Endothelial cell of hepatic sinusoid (primary cell): ENCODE measurements around the gene PSMA2.
"Not testable (repeated sequence)": the region's sequence is repeated elsewhere in the genome, so short reads cannot be mapped to it uniquely, and the experiment has no call there.

Experiments
- in situ Hi-C: cut with HindIII; loops from 2 replicates; pipeline ENCODE4 v1.10.0; 2017; ENCODE audit warnings: low sequenced_read_pairs

PSMA2 gene

DNA sequence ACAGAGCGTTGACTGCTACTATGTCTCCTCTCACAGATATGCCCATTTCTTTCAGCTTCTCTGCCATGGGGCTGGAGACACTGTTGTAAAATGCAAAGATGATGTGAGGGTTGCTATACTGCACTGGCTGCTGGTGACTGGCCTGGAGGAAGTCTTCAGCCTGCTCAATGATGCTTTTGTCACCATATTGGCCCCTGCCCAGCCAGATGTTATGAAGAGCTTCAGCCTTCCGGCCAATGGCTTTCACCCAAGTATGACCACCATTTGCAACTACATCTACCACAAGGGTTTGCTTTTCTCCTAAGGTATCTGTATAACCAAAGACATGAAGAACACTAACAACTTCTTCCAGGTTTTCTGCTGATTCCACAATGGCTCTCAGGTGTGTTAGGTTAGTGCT lies 21.7 kb downstream of the PSMA2 start:
- in situ Hi-C loops = no loop called here

DNA sequence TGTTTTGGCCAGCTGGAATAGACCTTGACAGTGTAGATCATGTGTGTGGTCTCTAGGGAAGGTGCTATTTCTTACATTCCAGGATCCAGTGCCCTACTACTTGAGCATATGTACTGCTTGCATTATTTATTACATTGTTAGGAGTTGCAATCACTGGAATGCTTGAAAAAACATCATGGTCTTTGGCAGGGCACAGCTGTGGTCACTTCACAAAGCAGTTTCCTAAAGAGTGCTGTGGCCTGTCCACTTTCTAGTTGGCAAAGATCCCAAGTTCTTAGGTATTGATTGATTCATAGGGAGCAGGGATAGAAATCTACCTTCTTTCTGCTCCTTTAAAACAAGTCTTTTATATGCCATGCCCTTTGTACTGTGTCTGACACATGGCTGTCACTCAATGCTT lies 24.7 kb downstream of the PSMA2 start:
- in situ Hi-C loops = no loop called here

DNA sequence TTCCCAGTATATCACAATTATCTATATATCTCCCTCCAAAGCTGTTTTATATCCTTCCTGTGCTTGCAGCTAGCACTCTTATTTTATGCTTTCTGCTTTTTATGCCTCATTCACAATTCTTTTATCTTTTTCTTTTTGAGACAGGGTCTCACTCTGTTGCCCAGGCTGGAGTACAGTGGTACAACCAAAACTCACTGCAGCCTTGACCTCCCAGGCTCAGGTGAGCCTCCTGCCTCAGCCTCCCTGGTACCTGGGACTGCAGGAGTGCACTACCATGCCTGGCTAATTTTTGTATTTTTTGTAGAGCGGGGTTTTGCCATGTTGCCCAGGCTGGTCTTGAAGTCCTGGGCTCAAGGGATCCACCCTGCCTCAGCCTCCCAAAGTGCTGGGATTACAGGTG lies 25.8 kb downstream of the PSMA2 start:
- in situ Hi-C loops = no loop called here

DNA sequence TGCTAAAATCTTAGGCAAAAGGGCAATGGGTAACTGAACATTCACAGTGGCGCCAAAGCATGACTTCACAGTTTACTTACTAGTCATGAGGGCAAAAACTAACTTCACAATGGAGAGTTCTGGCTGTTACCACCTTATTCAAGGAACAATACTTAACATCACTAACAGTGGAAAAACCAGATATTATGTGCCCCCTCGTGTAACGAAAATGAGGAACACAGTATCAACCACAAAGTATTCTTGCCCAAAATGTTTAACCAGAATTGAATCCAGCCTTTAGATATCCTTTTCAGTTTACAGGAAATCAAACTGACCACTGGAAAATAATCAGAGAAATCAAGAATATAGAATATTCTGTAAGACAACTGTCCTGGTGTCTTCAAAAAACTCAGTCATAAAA lies 29.6 kb downstream of the PSMA2 start:
- in situ Hi-C loops = no loop called here

DNA sequence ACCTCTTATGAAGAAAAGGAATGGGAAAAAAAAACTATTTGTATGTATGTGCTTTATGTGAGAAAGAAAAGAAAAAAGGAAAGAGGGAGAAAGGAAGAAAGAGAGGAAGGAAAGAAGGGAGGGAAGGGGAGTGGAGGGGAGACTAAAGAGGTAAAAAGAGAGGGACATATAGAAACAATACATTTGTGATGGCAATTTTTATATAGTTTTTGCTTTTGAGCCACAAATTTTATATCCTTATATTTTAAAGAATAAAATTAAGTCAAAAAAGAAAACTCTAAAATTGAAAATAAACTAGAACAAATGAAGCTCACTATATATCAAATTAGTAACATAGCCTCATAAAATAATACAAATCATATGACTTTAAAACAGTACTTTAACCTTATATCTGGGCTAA lies 31.1 kb downstream of the PSMA2 start:
- in situ Hi-C loops = no loop called here

DNA sequence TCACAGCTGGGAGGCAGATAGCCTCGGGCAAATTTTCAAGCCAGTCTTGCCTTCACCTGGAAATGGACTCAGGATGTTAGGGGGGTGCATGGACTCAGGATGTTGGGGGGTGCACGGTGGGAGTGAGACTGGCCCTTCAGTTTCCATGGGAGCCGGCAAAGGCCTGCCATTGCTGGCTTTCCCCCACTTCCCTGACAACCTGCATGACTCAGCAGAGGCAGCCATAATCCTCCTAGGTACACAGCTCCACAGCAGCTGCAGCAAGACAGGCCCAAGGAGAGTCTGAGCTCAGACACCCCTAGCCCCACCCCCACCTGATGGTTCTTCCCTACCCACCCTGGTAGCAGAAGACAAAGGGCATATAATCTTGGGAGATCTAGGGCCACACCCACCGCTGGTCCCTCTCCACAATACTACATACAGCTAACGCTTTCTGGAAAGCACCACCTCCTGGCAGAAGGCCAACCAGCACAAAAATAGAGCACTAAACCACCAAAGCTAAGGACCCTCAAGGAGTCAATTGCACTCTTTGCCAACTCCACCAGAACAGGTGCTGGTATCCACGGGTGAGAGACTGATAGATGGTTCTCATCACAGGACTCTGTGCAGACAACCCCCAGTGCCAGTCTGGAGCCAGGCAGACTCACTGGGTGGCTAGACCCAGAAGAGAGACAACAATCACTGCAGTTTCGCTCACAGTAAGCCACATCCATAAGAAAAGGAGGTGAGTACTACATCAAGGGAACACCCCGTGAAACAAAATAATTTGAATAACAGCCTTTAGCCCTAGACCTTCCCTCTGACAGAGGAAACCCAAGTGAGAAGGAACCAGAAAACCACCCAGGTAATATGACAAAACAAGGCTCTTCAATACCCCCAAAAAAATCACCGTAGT lies 38.4 kb downstream of the PSMA2 start:
- in situ Hi-C loops = no loop called here

DNA sequence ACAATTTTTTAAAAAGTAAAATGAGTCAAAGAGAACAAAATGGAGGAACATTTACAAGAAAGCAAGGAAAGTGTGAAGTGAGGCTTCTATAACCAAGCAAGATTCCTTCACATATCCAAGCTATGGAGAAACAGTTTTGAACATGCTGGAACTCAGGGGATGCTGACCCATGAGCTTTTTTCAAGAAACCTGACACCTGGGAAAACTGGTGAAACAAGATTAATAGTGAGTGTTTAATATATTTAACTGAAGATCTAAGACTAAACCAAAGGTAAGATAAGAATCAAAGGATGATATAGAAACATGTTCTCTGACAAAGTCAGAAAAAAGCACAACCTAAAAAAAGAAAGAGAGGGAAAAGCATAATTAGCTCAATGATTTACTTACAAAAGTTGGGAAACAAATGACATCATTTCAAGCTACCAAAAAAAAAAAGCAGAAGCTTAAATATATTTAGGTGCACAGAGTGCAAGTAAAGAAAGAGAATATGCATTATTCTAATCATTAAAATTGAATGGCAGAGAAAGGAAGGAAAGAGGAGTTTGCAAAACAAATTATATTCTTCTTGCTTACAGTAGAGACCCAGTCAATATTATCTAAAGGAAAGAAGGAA lies 45.0 kb downstream of the PSMA2 start:
- in situ Hi-C loops = no loop called here

DNA sequence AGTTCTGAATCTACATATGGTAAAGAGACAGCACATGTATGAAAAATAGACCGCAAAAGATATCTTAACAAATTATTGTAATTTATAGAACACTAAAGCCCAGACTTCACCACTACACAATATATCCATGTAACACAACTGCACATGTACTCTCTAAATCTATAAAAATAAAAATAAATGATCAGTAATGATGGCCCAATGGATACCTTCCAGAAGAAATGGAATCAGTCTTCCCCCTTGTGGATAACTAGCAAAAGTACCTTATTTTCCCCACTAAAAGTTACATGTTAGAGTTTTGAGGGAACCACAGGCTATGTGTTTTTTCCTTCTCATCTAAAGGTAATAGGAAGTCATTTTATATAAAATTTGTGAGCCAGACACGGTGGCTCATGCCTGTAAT lies 45.8 kb downstream of the PSMA2 start:
- in situ Hi-C loops = no loop called here

DNA sequence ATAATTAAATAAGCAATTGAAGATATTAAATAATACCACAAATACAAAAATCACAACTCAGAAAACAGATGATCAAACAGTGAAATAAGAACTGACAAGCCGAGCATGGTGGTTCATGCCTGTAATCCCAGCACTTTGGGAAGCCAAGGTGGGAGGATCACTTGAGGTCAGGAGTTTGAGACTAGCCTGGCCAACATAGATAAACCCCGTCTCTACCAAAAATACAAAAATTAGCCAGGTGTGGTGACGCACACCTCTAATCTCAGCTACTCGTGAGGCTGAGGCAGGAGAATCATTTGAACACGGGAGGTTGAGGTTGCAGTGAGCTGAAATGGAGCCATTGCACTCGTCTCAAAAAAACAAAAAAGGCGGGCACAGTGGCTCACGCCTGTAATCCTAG lies 46.8 kb downstream of the PSMA2 start:
- in situ Hi-C loops = not testable (repeated sequence)

DNA sequence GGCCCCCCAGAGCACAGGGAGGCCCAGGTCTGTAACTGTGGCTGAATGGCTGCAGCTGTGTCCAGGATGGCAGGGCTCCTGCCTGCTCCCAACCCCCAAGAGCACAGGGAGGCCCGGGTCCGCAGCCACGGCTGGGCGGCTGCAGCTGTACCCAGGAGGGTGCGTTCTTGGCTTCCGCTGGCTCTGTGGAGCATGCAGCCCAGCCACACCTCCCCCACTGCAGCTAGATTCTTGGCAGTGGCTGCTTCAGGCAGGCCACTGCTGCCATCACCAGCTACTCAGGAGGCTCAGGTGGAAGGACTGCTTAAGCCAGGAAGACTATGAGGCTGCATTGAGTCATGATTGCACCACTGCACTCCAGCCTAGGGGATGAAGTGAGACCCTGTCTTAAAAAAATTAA lies 48.0 kb downstream of the PSMA2 start:
- in situ Hi-C loops = no loop called here

DNA sequence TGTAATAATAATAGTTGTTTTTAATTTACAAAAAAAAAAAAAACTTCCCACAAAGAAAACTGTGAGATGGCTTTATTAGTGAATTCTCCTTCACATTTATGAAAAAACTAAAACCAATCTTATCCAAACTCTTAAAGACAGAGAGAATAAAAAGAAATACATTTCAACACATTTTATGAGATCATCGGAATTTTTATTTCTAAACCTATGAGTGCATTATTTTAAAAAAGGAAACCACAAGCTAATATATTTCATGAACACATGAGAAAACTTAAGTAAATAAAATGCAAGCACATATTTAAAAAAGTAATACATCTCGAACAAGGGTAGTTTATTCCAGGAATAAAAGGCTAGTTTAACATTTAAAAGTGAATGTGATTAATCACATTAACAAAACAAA lies 51.6 kb downstream of the PSMA2 start:
- in situ Hi-C loops = no loop called here

DNA sequence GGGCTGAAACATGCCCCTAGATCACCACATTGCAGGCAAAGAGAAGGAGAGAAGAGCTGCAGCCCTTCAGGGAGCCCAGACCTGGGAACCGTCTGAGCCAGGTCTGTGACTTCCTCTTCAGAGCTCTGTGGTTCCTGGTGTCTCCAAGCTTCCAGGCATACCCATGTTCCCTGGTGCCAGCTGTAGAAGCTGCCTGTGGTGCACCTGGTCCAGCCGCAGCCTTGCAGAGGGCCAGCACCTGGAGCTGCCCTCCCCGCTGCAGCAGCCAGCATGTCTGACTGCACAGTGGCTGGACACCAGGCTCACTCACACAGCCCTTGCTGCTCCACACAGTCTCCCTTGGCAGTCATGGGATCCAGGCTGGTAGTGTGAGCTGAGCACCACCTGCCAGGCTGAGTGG lies 53.7 kb downstream of the PSMA2 start:
- in situ Hi-C loops = no loop called here

DNA sequence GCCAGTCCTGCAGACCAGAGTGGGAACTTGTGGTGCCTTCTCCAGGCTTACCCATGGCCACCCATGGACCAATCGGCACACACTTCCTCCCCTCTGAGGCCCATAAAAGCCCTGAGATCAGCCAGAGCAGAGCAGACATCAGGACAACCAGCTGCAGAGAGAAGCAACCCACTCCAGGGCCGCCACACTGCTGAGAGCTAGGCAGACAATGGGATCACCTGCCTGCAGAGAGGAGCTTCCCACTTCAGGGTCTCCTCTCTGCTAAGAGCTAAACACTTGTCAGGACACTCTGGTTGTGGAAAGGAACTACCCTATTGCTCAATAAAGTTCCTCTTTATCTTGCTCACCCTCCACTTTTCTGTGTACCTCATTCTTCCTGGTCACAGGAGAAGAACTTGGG lies 54.1 kb downstream of the PSMA2 start:
- in situ Hi-C loops = no loop called here

DNA sequence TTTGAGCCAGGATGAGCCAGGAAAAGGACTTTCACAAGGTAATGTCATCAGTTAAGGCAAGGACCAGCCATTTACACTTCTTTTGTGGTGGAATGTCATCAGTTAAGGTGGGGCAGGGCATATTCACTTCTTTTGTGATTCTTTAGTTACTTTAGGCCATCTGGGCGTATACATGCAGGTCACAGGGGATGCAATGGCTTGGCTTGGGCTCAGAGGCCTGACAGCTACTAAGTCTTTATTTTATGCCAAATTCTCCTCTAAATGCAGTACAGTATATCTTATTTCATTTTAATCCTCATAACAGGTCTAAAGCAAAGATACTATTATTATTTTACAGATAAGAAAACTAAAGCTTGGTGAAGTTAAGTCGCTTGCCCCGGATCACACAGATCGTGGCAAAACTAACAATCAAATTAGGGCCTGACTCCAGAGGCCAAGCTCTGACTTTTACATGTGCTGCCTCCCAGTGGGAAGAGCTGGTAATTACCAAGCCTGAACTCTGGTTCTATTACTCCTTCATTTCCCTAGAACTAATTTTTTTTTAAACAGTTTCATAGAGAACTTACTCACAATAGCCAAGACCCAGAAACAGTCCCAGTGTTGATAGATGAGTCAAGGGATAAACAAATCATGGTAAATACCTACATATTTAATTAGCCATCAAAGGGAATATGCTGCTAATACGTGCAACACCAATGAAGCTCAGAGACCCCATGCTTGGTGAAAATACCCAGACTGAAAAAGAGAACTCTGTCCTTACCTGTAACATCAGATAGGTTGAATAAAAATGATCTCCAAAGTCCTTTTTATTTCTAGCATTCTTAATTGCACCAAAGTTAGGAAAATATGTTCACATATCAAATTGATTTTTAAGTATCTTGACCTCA lies 55.5 kb downstream of the PSMA2 start:
- in situ Hi-C loops = no loop called here

DNA sequence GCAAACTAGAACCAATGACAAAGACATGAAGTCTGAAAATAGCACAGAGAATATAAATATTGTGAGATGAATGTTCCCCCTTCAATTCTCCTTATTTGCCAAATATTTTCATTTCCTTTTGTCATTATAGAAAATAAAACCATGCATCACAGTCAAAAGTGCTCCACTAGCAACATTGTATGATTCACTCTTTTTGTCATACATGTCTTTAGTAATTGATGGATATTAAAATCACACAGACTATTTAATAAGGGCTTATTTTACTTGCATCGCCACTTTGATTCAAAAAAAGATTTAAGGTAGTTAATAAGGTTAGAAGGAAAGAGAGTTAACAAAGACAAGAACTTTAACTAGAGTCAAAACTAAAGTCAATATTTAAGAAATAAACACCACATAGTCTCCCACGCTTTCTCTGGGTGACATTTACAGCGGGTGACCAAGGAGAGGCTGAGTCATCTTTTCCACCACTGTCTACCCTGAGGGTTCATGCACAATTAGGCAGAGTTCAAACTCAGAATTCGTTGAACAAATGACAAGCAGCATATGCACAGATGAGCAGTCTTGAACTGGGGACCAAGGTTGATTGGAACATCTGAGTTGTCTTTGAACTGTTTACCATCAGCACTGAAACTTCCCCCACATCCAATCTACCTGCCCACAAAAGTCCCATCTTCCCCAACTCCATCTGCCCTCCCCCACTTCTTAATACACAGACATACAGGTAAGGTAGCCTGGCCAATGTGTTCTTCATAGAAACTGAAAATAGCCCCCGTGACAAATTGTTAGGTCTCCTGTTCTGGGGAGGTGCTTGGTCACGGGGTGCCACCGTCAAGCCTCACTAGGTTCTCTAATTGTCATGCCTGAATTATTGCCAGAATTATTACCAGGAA lies 62.6 kb downstream of the PSMA2 start:
- in situ Hi-C loops = no loop called here

DNA sequence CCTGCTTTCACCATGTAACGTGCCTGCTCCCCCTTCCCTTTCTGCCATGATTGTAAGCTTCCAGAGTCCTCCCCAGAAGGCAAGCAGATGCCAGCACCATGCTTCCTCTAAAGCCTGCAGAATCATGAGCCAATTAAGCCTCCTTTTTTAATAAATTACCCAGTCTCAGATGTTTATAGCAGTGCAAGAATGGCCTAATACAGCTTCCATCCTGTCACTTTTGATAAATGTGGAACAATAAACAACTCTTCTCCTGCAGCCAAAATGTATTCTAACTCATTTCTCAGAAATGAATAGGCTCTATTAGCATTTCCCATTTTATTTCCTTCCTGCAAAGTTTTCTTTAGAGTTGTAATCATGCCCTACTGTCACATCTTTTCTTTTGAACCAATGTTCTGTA lies 63.5 kb downstream of the PSMA2 start:
- in situ Hi-C loops = no loop called here
